H9 (cell line): ENCODE measurements around the gene ZNF217. TPM values are rescaled to one million over a fixed set of nuclear protein-coding genes. Genes with fewer than 3 reads are reported as not detected.
"Not testable (repeated sequence)": the region's sequence is repeated elsewhere in the genome, so short reads cannot be mapped to it uniquely, and the experiment has no call there.

ENCODE experiments used
- DNase-seq: peaks from one replicate; pipeline ENCODE4 v3.0.0-alpha.2; 2017
- H2AFZ ChIP-seq: one replicate; pipeline ENCODE4 v1.6.1; 2013; ENCODE audit warnings: mild to moderate bottlenecking, low read length, control low read depth, moderate library complexity
- H2AK5ac ChIP-seq: 2 replicates; pipeline ENCODE4 v1.6.1; 2013; ENCODE audit warnings: low read length, control low read depth, mixed read lengths; ENCODE audit not compliant: insufficient read length
- H2BK120ac ChIP-seq: one replicate; pipeline ENCODE4 v1.6.1; 2013; ENCODE audit warnings: low read depth, mild to moderate bottlenecking, low read length, control low read depth, inconsistent platforms; ENCODE audit not compliant: poor library complexity, severe bottlenecking
- H2BK12ac ChIP-seq: 2 replicates; pipeline ENCODE4 v1.6.1; 2013; ENCODE audit warnings: low read length, control low read depth, mixed read lengths, low read depth; ENCODE audit not compliant: insufficient read length
- H2BK15ac ChIP-seq: 2 replicates; pipeline ENCODE4 v1.6.1; 2013; ENCODE audit warnings: low read depth, low read length, control low read depth
- H2BK20ac ChIP-seq: one replicate; pipeline ENCODE4 v1.6.1; 2013; ENCODE audit warnings: low read depth, mild to moderate bottlenecking, low read length, control low read depth, inconsistent platforms; ENCODE audit not compliant: poor library complexity, severe bottlenecking
- H2BK5ac ChIP-seq: 2 replicates; pipeline ENCODE4 v1.6.1; 2013; ENCODE audit warnings: low read length, control low read depth, mixed read lengths; ENCODE audit not compliant: insufficient read length
- H3K14ac ChIP-seq: 2 replicates; pipeline ENCODE4 v1.6.1; 2013; ENCODE audit warnings: low read length, control low read depth; ENCODE audit not compliant: insufficient read depth
- H3K18ac ChIP-seq: 2 replicates; pipeline ENCODE4 v1.6.1; 2013; ENCODE audit warnings: low read depth, mild to moderate bottlenecking, mixed read lengths, low read length, control low read depth; ENCODE audit not compliant: insufficient read length
- H3K23ac ChIP-seq: 2 replicates; pipeline ENCODE4 v1.6.1; 2013; ENCODE audit warnings: low read length, control low read depth, mixed read lengths, low read depth; ENCODE audit not compliant: insufficient read length
- H3K23me2 ChIP-seq: 2 replicates; pipeline ENCODE4 v1.6.1; 2013; ENCODE audit warnings: low read depth, mild to moderate bottlenecking, mixed read lengths, low read length, control low read depth; ENCODE audit not compliant: insufficient read length, poor library complexity, severe bottlenecking
- H3K27ac ChIP-seq: 2 replicates; pipeline ENCODE4 v1.5.1; 2013; ENCODE audit warnings: low read length, control low read depth, mixed read lengths, low read depth; ENCODE audit not compliant: insufficient read length
- H3K27me3 ChIP-seq: 2 replicates; pipeline ENCODE4 v1.6.1; 2013; ENCODE audit warnings: low read length, control low read depth, inconsistent platforms; ENCODE audit not compliant: insufficient read depth
- H3K4ac ChIP-seq: 2 replicates; pipeline ENCODE4 v1.6.1; 2013; ENCODE audit warnings: low read depth, mild to moderate bottlenecking, control low read depth, inconsistent platforms, low read length, moderate library complexity
- H3K4me1 ChIP-seq: 2 replicates; pipeline ENCODE4 v1.6.1; 2013; ENCODE audit warnings: low read length, control low read depth, inconsistent platforms; ENCODE audit not compliant: insufficient read depth
- H3K4me2 ChIP-seq: 2 replicates; pipeline ENCODE4 v1.6.1; 2013; ENCODE audit warnings: low read length, control low read depth, mixed read lengths; ENCODE audit not compliant: insufficient read length, insufficient read depth
- H3K56ac ChIP-seq: 2 replicates; pipeline ENCODE4 v1.6.1; 2013; ENCODE audit warnings: low read depth, mild to moderate bottlenecking, mixed read lengths, low read length, control low read depth; ENCODE audit not compliant: insufficient read length
- H3K79me1 ChIP-seq: 2 replicates; pipeline ENCODE4 v1.6.1; 2013; ENCODE audit warnings: low read depth, mild to moderate bottlenecking, moderate library complexity, low read length, control low read depth, inconsistent platforms; ENCODE audit not compliant: insufficient read depth, poor library complexity, severe bottlenecking
- H3K79me2 ChIP-seq: 2 replicates; pipeline ENCODE4 v1.6.1; 2013; ENCODE audit warnings: low read length, control low read depth, inconsistent platforms; ENCODE audit not compliant: insufficient read depth
- H3K9ac ChIP-seq: 2 replicates; pipeline ENCODE4 v1.6.1; 2013; ENCODE audit warnings: low read length, control low read depth, mixed read lengths; ENCODE audit not compliant: insufficient read length; ENCODE audit errors: extremely low read depth
- H3K9me3 ChIP-seq: one replicate; pipeline ENCODE4 v1.6.1; 2013; ENCODE audit warnings: low read depth, low read length, inconsistent platforms; ENCODE audit not compliant: control insufficient read depth
- H3T11ph ChIP-seq: one replicate; pipeline ENCODE4 v1.6.1; 2013; ENCODE audit warnings: mild to moderate bottlenecking, low read length, control low read depth, inconsistent platforms
- H4K20me1 ChIP-seq: one replicate; pipeline ENCODE4 v1.6.1; 2013; ENCODE audit not compliant: control insufficient read depth, insufficient read length, insufficient read depth
- H4K5ac ChIP-seq: 2 replicates; pipeline ENCODE4 v1.6.1; 2013; ENCODE audit warnings: low read depth, mild to moderate bottlenecking, mixed read lengths, low read length, control low read depth; ENCODE audit not compliant: insufficient read length
- H4K8ac ChIP-seq: replicated peaks from 2 replicates; pipeline ENCODE4 v1.6.1; 2013; ENCODE audit warnings: low read length, control low read depth, mixed read lengths, low read depth; ENCODE audit not compliant: insufficient read length
- H4K91ac ChIP-seq: 2 replicates; pipeline ENCODE4 v1.6.1; 2013; ENCODE audit warnings: low read depth, mild to moderate bottlenecking, moderate library complexity, mixed read lengths, low read length, control low read depth; ENCODE audit not compliant: insufficient read length
- H3K27ac Mint-ChIP-seq, 3 experiments: 2 replicates in 2 of 3; 3 replicates in 1 of 3; pipeline ENCODE4 v1.8.0; 2020 to 2021; ENCODE audit warnings: mixed read lengths in 3 of 3, mild to moderate bottlenecking in 1 of 3, moderate library complexity in 1 of 3
- H3K27me3 Mint-ChIP-seq: 2 replicates; pipeline ENCODE4 v1.8.0; 2021; ENCODE audit warnings: low read depth, mild to moderate bottlenecking, moderate library complexity, mixed read lengths
- H3K36me3 Mint-ChIP-seq, 3 experiments: 2 replicates in 2 of 3; 3 replicates in 1 of 3; pipeline ENCODE4 v1.8.0; 2020 to 2021; ENCODE audit warnings: low read depth in 3 of 3, mixed read lengths in 3 of 3; ENCODE audit not compliant: insufficient read depth in 1 of 3
- H3K4me1 Mint-ChIP-seq, 2 experiments: 2 replicates each; pipeline ENCODE4 v1.8.0; 2020; ENCODE audit warnings: mixed read lengths in 2 of 2
- H3K4me3 Mint-ChIP-seq, 2 experiments: 2 replicates in 1 of 2; 3 replicates in 1 of 2; pipeline ENCODE4 v1.8.0; 2020 to 2021; ENCODE audit warnings: mild to moderate bottlenecking in 2 of 2, mixed read lengths in 2 of 2, moderate library complexity in 1 of 2
- H3K9me3 Mint-ChIP-seq, 2 experiments: 2 replicates in 1 of 2; 3 replicates in 1 of 2; pipeline ENCODE4 v1.8.0; 2020; ENCODE audit warnings: mild to moderate bottlenecking in 2 of 2, mixed read lengths in 2 of 2, moderate library complexity in 1 of 2
- WGBS: extraction: QIAGEN DNeasy Blood & Tissue Kit; methylation state at CpG from one replicate; pipeline ENCODE4 v1.1.7; 2013; ENCODE audit warnings: missing lambda C conversion rate, low lambda C conversion rate, mixed read lengths; ENCODE audit not compliant: insufficient read length; ENCODE audit errors: extremely low coverage; 5-methylcytosine and 5-hydroxymethylcytosine counted together
- total RNA-seq: library from RNA; stranded (reverse); gene quantifications from 2 replicates; pipeline ENCODE4 v1.2.1, GENCODE V29; 2021

Gene ZNF217
- total RNA-seq, 1 experiment from 2014 or later, result 82.8 TPM

- not testable (repeated sequence) for H3K23me2 ChIP-seq, H2BK5ac ChIP-seq, H3K79me1 ChIP-seq, H3K9me3 Mint-ChIP-seq, H3K4ac ChIP-seq, H4K20me1 ChIP-seq, H4K91ac ChIP-seq, H4K8ac ChIP-seq, H3K56ac ChIP-seq, H3K23ac ChIP-seq, H3K27me3 ChIP-seq, H3K27ac ChIP-seq, H3K9me3 ChIP-seq, H2BK20ac ChIP-seq, H3K36me3 Mint-ChIP-seq, DNase-seq, H3K27me3 Mint-ChIP-seq, H3K14ac ChIP-seq, H3K4me1 ChIP-seq, H2AK5ac ChIP-seq, H2AFZ ChIP-seq, H4K5ac ChIP-seq, H2BK120ac ChIP-seq, H2BK15ac ChIP-seq, H3T11ph ChIP-seq, H2BK12ac ChIP-seq, H3K18ac ChIP-seq
- Histone ChIP-seq H3K4me2 (peak overlapping the region; percentile 16), H3K9ac (peak overlapping the region; percentile 37), H3K79me2 (peaks cover 31% of the 10 kb centered on the region; the same call in 1 of the 2 replicates)
- H3K27ac Mint-ChIP-seq, result peak overlapping the region; percentile 96 to 100 (median 99)
- peaks cover 56 to 60% of the 10 kb centered on the region in 2 experiments for H3K4me1 Mint-ChIP-seq
- peak overlapping the region; percentile 85 to 91 for H3K4me3 Mint-ChIP-seq
- no CpG with 5 or more reads among the region's 12 CpGs for WGBS
Measured at GRCh38 chr20:53589321-53590065, 4.1 kb downstream of the ZNF217 start.

- H4K20me1 ChIP-seq, H3K9me3 Mint-ChIP-seq, H2BK5ac ChIP-seq, H2BK120ac ChIP-seq, DNase-seq, H3K9ac ChIP-seq, H3K18ac ChIP-seq, H3K9me3 ChIP-seq, H2AK5ac ChIP-seq, H4K91ac ChIP-seq, H3K27ac ChIP-seq, H3K23me2 ChIP-seq, H2BK20ac ChIP-seq, H2AFZ ChIP-seq, H3K27me3 Mint-ChIP-seq, H2BK15ac ChIP-seq, H3T11ph ChIP-seq, H3K4me2 ChIP-seq, H3K56ac ChIP-seq, H4K5ac ChIP-seq, H3K79me1 ChIP-seq, H3K14ac ChIP-seq, H3K4me1 ChIP-seq, H3K23ac ChIP-seq, H2BK12ac ChIP-seq, H3K4ac ChIP-seq, H3K4me3 Mint-ChIP-seq, H4K8ac ChIP-seq, H3K27me3 ChIP-seq: not testable (repeated sequence)
- H3K79me2 ChIP-seq, result peaks cover 39% of the 10 kb centered on the region
- peaks cover 70 to 77% of the 10 kb centered on the region in 2 experiments for H3K4me1 Mint-ChIP-seq
- H3K27ac Mint-ChIP-seq, result peak overlapping the region in 2 of 3 experiments; percentile 28 to 78; a peak in 3 of 7 replicates
- no CpG with 5 or more reads among the region's 1 CpG for WGBS
- peaks cover 4 to 11% (median 9%) of the 10 kb centered on the region in 3 experiments for H3K36me3 Mint-ChIP-seq
Measured at GRCh38 chr20:53587157-53587703, 6.4 kb downstream of the ZNF217 start.
